ENCODE measurements around the gene CD84. TPM values are rescaled to one million over a fixed set of nuclear protein-coding genes. Genes with fewer than 3 reads are reported as not detected.
A peak's percentile ranks its signal among the peaks of the same experiment; 100 is the strongest.

The CD84 gene
- total RNA-seq, 2 experiments from 2014 or later, result 22.2 to 23.4 TPM

GRCh38 chr1:160546942-160547341 is 32.4 kb downstream of the CD84 start:
- H3K9me3 ChIP-seq (ENCODE audit: low read length), result no peaks in the 10 kb centered on the region
- no peak for DNase-seq (ENCODE audit: low spot score)
- no peaks in the 10 kb centered on the region for H3K9me2 ChIP-seq (ENCODE audit: insufficient read depth, low read length)
- H4K20me1 ChIP-seq (ENCODE audit: insufficient read depth, low read length), result no peaks in the 10 kb centered on the region
- H3K4me1 ChIP-seq (ENCODE audit: insufficient read depth, low read length, poor library complexity, severe bottlenecking), result peaks cover 82% of the 10 kb centered on the region
- no peak overlapping the region for H3K4me3 ChIP-seq (ENCODE audit: low read depth, low read length, poor library complexity, severe bottlenecking)
- peaks cover 48% of the 10 kb centered on the region for H3K36me3 ChIP-seq (ENCODE audit: insufficient read depth, low read length)
- ChIA-PET POLR2A (interaction anchor here (0.6 to 1.3 kb wide), 5 partner anchors 19 to 116 kb away, joined by 3 to 11 read pairs (median 5); partner anchors contain the start of genes CD84 and SLAMF6), CTCF (ENCODE audit: unreplicated experiment) (no interaction called here)
- no TSS peak for BruUV-seq (replicated peaks)
- H3K4me2 ChIP-seq (ENCODE audit: low read length), result no peak overlapping the region
- intact Hi-C loops (cut with micrococcal nuclease; ENCODE audit: unreplicated experiment), result loop anchor here (5.0 kb wide), 1 partner anchor 125 kb away; no protein-coding TSS in a partner anchor
- TF ChIP-seq EZH2phosphoT487 (IDR thresholded peaks at IDR 0.05; ENCODE audit: borderline replicate concordance, low read depth, low read length) (no peak), CTCF (conservative IDR thresholded peaks at IDR 0.05; ENCODE audit: low read length) (no peak)
- peak overlapping the region; percentile 86 for H3K27ac ChIP-seq (ENCODE audit: low read depth, low read length, poor library complexity, severe bottlenecking)
- H3K79me2 ChIP-seq (ENCODE audit: insufficient read depth, low read depth, low read length), result no peaks in the 10 kb centered on the region
- H2AFZ ChIP-seq (ENCODE audit: low read length), result no peak overlapping the region

- peak overlapping the region; percentile 14; the same call in 1 of the 2 replicates for H3K4me2 ChIP-seq (ENCODE audit: low read length)
- no peaks in the 10 kb centered on the region for H4K20me1 ChIP-seq (ENCODE audit: insufficient read depth, low read length)
- peak overlapping the region; percentile 71; the same call in 1 of the 2 replicates for H2AFZ ChIP-seq (ENCODE audit: low read length)
- intact Hi-C loops (cut with micrococcal nuclease; ENCODE audit: unreplicated experiment), result loop anchor here (1.0 to 5.0 kb wide), 2 partner anchors 116 to 128 kb away; no protein-coding TSS in a partner anchor
- no peaks in the 10 kb centered on the region for H3K79me2 ChIP-seq (ENCODE audit: insufficient read depth, low read depth, low read length)
- ChIA-PET CTCF (ENCODE audit: unreplicated experiment) (interaction anchor here (0.9 to 1.3 kb wide), 3 partner anchors 10 to 93 kb away, joined by 3 read pairs; no protein-coding TSS in a partner anchor), POLR2A (interaction anchor here (0.8 to 1.4 kb wide), 5 partner anchors 8 to 116 kb away, joined by 3 to 4 read pairs (median 3); partner anchors contain the start of gene SLAMF6)
- H3K27ac ChIP-seq (ENCODE audit: low read depth, low read length, poor library complexity, severe bottlenecking), result peak overlapping the region; percentile 49
- peak; percentile 79 for DNase-seq (ENCODE audit: low spot score)
- TF ChIP-seq CTCF (conservative IDR thresholded peaks at IDR 0.05; ENCODE audit: low read length), result peak; percentile 93
- TF ChIP-seq EZH2phosphoT487 (IDR thresholded peaks at IDR 0.05; ENCODE audit: borderline replicate concordance, low read depth, low read length), result no peak
- H3K9me3 ChIP-seq (ENCODE audit: low read length), result no peaks in the 10 kb centered on the region
- BruUV-seq (replicated peaks), result no TSS peak
- peaks cover 82% of the 10 kb centered on the region for H3K4me1 ChIP-seq (ENCODE audit: insufficient read depth, low read length, poor library complexity, severe bottlenecking)
- H3K9me2 ChIP-seq (ENCODE audit: insufficient read depth, low read length), result no peaks in the 10 kb centered on the region
- H3K4me3 ChIP-seq (ENCODE audit: low read depth, low read length, poor library complexity, severe bottlenecking), result no peak overlapping the region
- H3K36me3 ChIP-seq (ENCODE audit: insufficient read depth, low read length), result peaks cover 27% of the 10 kb centered on the region
Observed at GRCh38 chr1:160544647-160545046, 34.6 kb downstream of the CD84 start.

- Histone ChIP-seq H3K4me1 (ENCODE audit: insufficient read depth, low read length, poor library complexity, severe bottlenecking) (peaks cover 73% of the 10 kb centered on the region), H2AFZ (ENCODE audit: low read length) (no peak overlapping the region), H3K9me2 (ENCODE audit: insufficient read depth, low read length) (no peaks in the 10 kb centered on the region), H3K4me3 (ENCODE audit: low read depth, low read length, poor library complexity, severe bottlenecking) (no peak overlapping the region), H3K79me2 (ENCODE audit: insufficient read depth, low read depth, low read length) (no peaks in the 10 kb centered on the region), H3K36me3 (ENCODE audit: insufficient read depth, low read length) (peaks cover 18% of the 10 kb centered on the region), H3K27ac (ENCODE audit: low read depth, low read length, poor library complexity, severe bottlenecking) (no peak overlapping the region), H4K20me1 (ENCODE audit: insufficient read depth, low read length) (no peaks in the 10 kb centered on the region), H3K4me2 (ENCODE audit: low read length) (no peak overlapping the region), H3K9me3 (ENCODE audit: low read length) (0 out of 2 replicates have a peak, but pooled peaks cover 5% of the 10 kb centered on the region)
- POLR2A ChIA-PET, result interaction anchor here (0.8 to 3.1 kb wide), 3 partner anchors 13 to 132 kb away, joined by 3 to 24 read pairs (median 6); partner anchors contain the start of gene SLAMF6
- no peak for TF ChIP-seq EZH2phosphoT487 (IDR thresholded peaks at IDR 0.05; ENCODE audit: borderline replicate concordance, low read depth, low read length)
- TF ChIP-seq CTCF (conservative IDR thresholded peaks at IDR 0.05; ENCODE audit: low read length), result no peak
- intact Hi-C loops (cut with micrococcal nuclease; ENCODE audit: unreplicated experiment), result no loop called here
- BruUV-seq (replicated peaks), result no TSS peak
- DNase-seq (ENCODE audit: low spot score), result no peak
- CTCF ChIA-PET (ENCODE audit: unreplicated experiment), result no interaction called here
Observed at GRCh38 chr1:160542303-160542945, 36.9 kb downstream of the CD84 start.

Data from OCI-LY7 (cell line).